GM12878 (cell line): ENCODE data around the gene TTC39C. TPM values are rescaled to one million over a fixed set of nuclear protein-coding genes. Genes with fewer than 3 reads are reported as not detected.
A peak's percentile ranks its signal among the peaks of the same experiment; 100 is the strongest.

Experiments used
- ATAC-seq: fragments of 200-7000 bp; cut with Tn5 transposase; 3 replicates; pipeline ENCODE4 v1.9.1; 2020; ENCODE audit warnings: mild to moderate bottlenecking, moderate library complexity
- BruUV-seq: library from RNA; stranded (reverse); fragments of 400-500 nt; replicated peaks from 2 replicates; lab custom pipeline; 2021; lab: Mats Ljungman, UMichigan
- CTCF ChIA-PET: fragments of 300-600 bp; sonication (Branson Sonifier 250); formaldehyde crosslinking; extraction: SDS; loops from one replicate; lab custom pipeline; 2021; ENCODE audit warnings: inconsistent platforms; lab: Yijun Ruan, JAX
- POLR2A ChIA-PET: fragments of 350-600 bp; formaldehyde crosslinking; extraction: SDS; loops from one replicate; lab custom pipeline; 2021; ENCODE audit warnings: inconsistent platforms; lab: Charles Lee
- RAD21 ChIA-PET: fragments of 300-600 bp; sonication (Branson Sonifier 250); formaldehyde crosslinking; loops from one replicate; lab custom pipeline; 2023; ENCODE audit warnings: antibody characterized with exemption; ENCODE audit not compliant: unreplicated experiment; lab: Charles Lee
- SMC1A ChIA-PET: fragments of 300-600 bp; sonication (Branson Sonifier 250); formaldehyde crosslinking; loops from one replicate; lab custom pipeline; 2023; ENCODE audit not compliant: unreplicated experiment, uncharacterized antibody; lab: Charles Lee
- DNase-seq: peaks from one replicate; pipeline ENCODE4 v3.0.0-alpha.2; 2011; ENCODE audit warnings: low read depth, low spot score
- FAIRE-seq: peaks from 3 replicates; lab custom pipeline; 2011; peaks lifted over from hg19 to GRCh38; lab: Jason Lieb, UNC
- H2AFZ ChIP-seq: 2 replicates; pipeline ENCODE4 v1.6.0; 2011; ENCODE audit warnings: low read depth, low read length, control low read depth; ENCODE audit not compliant: control insufficient read depth
- H3K27ac ChIP-seq: 2 replicates; pipeline ENCODE4 v1.5.1; 2011; ENCODE audit warnings: control low read depth; ENCODE audit not compliant: control insufficient read depth, insufficient read depth
- H3K27me3 ChIP-seq, 2 experiments: replicated peaks in 1 of 2; 2 replicates each; pipeline versions ENCODE4 v1.6.0 to v1.6.1; 2011; ENCODE audit warnings: low read length in 1 of 2; ENCODE audit not compliant: control insufficient read depth in 2 of 2, insufficient read depth in 2 of 2
- H3K36me3 ChIP-seq, 2 experiments: 2 replicates each; pipeline ENCODE4 v1.5.1; 2011; ENCODE audit warnings: low read length in 1 of 2; ENCODE audit not compliant: control insufficient read depth in 2 of 2, insufficient read depth in 2 of 2
- H3K4me1 ChIP-seq: 2 replicates; pipeline ENCODE4 v1.6.1; 2011; ENCODE audit warnings: mild to moderate bottlenecking, low read length, moderate library complexity, mixed read lengths; ENCODE audit not compliant: control insufficient read depth, insufficient read depth
- H3K4me2 ChIP-seq: 2 replicates; pipeline ENCODE4 v1.6.0; 2011; ENCODE audit warnings: control low read depth; ENCODE audit not compliant: control insufficient read depth, insufficient read depth
- H3K4me3 ChIP-seq: fragments of 200-600 bp; sonication (generic); 2 replicates; pipeline ENCODE4 v1.5.1; 2016
- H3K79me2 ChIP-seq: 2 replicates; pipeline ENCODE4 v1.6.0; 2011; ENCODE audit warnings: low read length; ENCODE audit not compliant: control insufficient read depth, insufficient read depth
- H3K9ac ChIP-seq: 2 replicates; pipeline ENCODE4 v1.8.0; 2011; ENCODE audit warnings: low read length, control low read depth, mixed read lengths; ENCODE audit not compliant: control insufficient read depth, insufficient read depth
- H3K9me3 ChIP-seq: replicated peaks from 3 replicates; pipeline ENCODE4 v1.5.1; 2011; ENCODE audit warnings: mild to moderate bottlenecking, low read length; ENCODE audit not compliant: control insufficient read depth, insufficient read depth
- H4K20me1 ChIP-seq: 2 replicates; pipeline ENCODE4 v1.6.0; 2011; ENCODE audit not compliant: control insufficient read depth, insufficient read depth
- FOS ChIP-seq: IDR thresholded peaks from 3 replicates; pipeline ENCODE4 v1.6.1; 2011; ENCODE audit warnings: borderline replicate concordance; ENCODE audit not compliant: insufficient read length; ENCODE audit errors: extremely low read depth
- HDGF ChIP-seq: fragments of 450-650 bp; IDR thresholded peaks from 2 replicates; pipeline ENCODE4 v1.6.1; 2016; ENCODE audit warnings: antibody characterized with exemption
- NBN ChIP-seq: fragments of 450-650 bp; IDR thresholded peaks from 2 replicates; pipeline ENCODE4 v1.6.1; 2016
- PBX3 ChIP-seq: IDR thresholded peaks from 2 replicates; pipeline ENCODE4 v1.6.1; 2011; ENCODE audit warnings: mild to moderate bottlenecking, low read depth, low read length, moderate library complexity; ENCODE audit not compliant: insufficient replicate concordance
- YBX1 ChIP-seq: fragments of 450-650 bp; IDR thresholded peaks from 2 replicates; pipeline ENCODE4 v1.6.1; 2016; ENCODE audit warnings: antibody characterized with exemption
- WGBS: methylation state at CpG from one replicate; pipeline ENCODE4 v1.1.6; 2016; ENCODE audit warnings: low lambda C conversion rate; ENCODE audit not compliant: insufficient replicate concordance, insufficient coverage; ENCODE audit errors: missing lambda C conversion rate; 5-methylcytosine and 5-hydroxymethylcytosine counted together
- in situ Hi-C: fragments of 300-500 bp; cut with MboI; formaldehyde crosslinking; loops from 9 replicates; pipeline ENCODE4 v1.14.3; 2018; ENCODE audit warnings: mixed read lengths
- intact Hi-C: fragments of 100-400 bp; cut with micrococcal nuclease; formaldehyde crosslinking; loops from one replicate; pipeline ENCODE4 v1.14.2; 2022; ENCODE audit not compliant: unreplicated experiment
- polyA plus RNA-seq, 11 experiments: library from polyadenylated mRNA; depleted of rRNA in 4 of 11; unstranded in 6 of 11; stranded (reverse) in 5 of 11; fragments of >200 nt; fragmentation: Nextera tagmentation in 4 of 11; fragmentation: Illumina TruSeq in 1 of 11; extraction: Ambion mirVana in 4 of 11; extraction: Trizol in 1 of 11; gene quantifications; 1 replicate in 1 of 11; 2 replicates in 10 of 11; pipeline versions ENCODE4 v1.2.1 to v1.2.3, GENCODE V29; 2011 to 2016; ENCODE audit warnings: inconsistent platforms in 2 of 11, missing spikeins in 2 of 11, low read depth in 1 of 11
- total RNA-seq, 4 experiments: library from RNA; depleted of rRNA in 3 of 4; stranded (reverse); fragments of >200 nt in 3 of 4; fragmentation: Illumina TruSeq in 1 of 4; extraction: Trizol in 1 of 4; gene quantifications; 2 replicates each; pipeline versions ENCODE4 v1.2.1 to v1.2.3, GENCODE V29; 2013 to 2021

The TTC39C gene
- total and polyA plus RNA-seq, 10 of the 15 experiments (the other 5 are each of a cell fraction or from before 2014, with no cell fraction given), result 21.1 to 91.0 (median 64.8) TPM

GRCh38 chr18:24177499-24178133 is 163.1 kb downstream of the TTC39C start:
- no peaks in the 10 kb centered on the region for H3K36me3 ChIP-seq
- H2AFZ ChIP-seq, result peak overlapping the region; percentile 92
- H3K27me3 ChIP-seq, result no peaks in the 10 kb centered on the region
- H4K20me1 ChIP-seq, result no peaks in the 10 kb centered on the region
- POLR2A ChIA-PET, result no interaction called here
- peak overlapping the region; percentile 62 for H3K27ac ChIP-seq
- RAD21 ChIA-PET, result interaction anchor here (0.9 to 3.2 kb wide), 9 partner anchors 10 to 312 kb away, joined by 3 to 15 read pairs (median 4); no protein-coding TSS in a partner anchor
- intact Hi-C loops (loop anchor here (2.0 kb wide), 1 partner anchor 311 kb away; no protein-coding TSS in a partner anchor), in situ Hi-C loops (loop anchor here (5.0 kb wide), 1 partner anchor 310 kb away; no protein-coding TSS in a partner anchor)
- SMC1A ChIA-PET, result interaction anchor here (0.8 to 5.9 kb wide), 11 partner anchors 12 to 315 kb away, joined by 3 to 48 read pairs (median 4); no protein-coding TSS in a partner anchor
- CTCF ChIA-PET, result interaction anchor here (0.9 to 3.6 kb wide), 17 partner anchors 12 to 525 kb away, joined by 3 to 69 read pairs (median 5); partner anchors contain the start of gene CABYR
- peak overlapping the region; percentile 87 for H3K4me2 ChIP-seq
- H3K4me1 ChIP-seq, result peaks cover 15% of the 10 kb centered on the region
- H3K79me2 ChIP-seq, result no peaks in the 10 kb centered on the region
- FAIRE-seq (peak; percentile 18), DNase-seq (no peak), ATAC-seq (no peak)
- H3K9ac ChIP-seq, result no peak overlapping the region
- H3K9me3 ChIP-seq, result no peaks in the 10 kb centered on the region
- 58% methylated on average over 5 of the region's 5 CpGs for WGBS
- BruUV-seq, result no TSS peak
- peak overlapping the region; percentile 19; the same call in 1 of the 2 replicates for H3K4me3 ChIP-seq
- no peak for TF ChIP-seq PBX3
- no peak for TF ChIP-seq FOS
- no peak for TF ChIP-seq HDGF

GRCh38 chr18:24180048-24180447 is 165.5 kb downstream of the TTC39C start:
- no peak overlapping the region for H3K4me3 ChIP-seq
- FAIRE-seq (no peak), ATAC-seq (no peak), DNase-seq (no peak)
- ChIA-PET SMC1A (no interaction called here), RAD21 (no interaction called here), POLR2A (no interaction called here), CTCF (interaction anchor here (1.6 kb wide), 1 partner anchor 9 kb away, joined by 5 read pairs; no protein-coding TSS in a partner anchor)
- in situ Hi-C loops, result no loop called here
- no peaks in the 10 kb centered on the region for H3K9me3 ChIP-seq
- H3K27ac ChIP-seq, result no peak overlapping the region
- no TSS peak for BruUV-seq
- no peaks in the 10 kb centered on the region for H3K79me2 ChIP-seq
- H3K9ac ChIP-seq, result no peak overlapping the region
- intact Hi-C loops, result no loop called here
- TF ChIP-seq NBN (no peak), YBX1 (no peak)
- no peak overlapping the region for H2AFZ ChIP-seq
- H3K4me1 ChIP-seq, result peaks cover 11% of the 10 kb centered on the region
- whole genome bisulfite sequencing, result 47% methylated on average over 1 of the region's 1 CpG
- H3K4me2 ChIP-seq, result no peak overlapping the region
- no peaks in the 10 kb centered on the region for H4K20me1 ChIP-seq
- no peaks in the 10 kb centered on the region for H3K27me3 ChIP-seq
- no peaks in the 10 kb centered on the region for H3K36me3 ChIP-seq
